HG03103 (cell line): Measurements from ENCODE around the gene DUXB.

ENCODE experiments used
- ATAC-seq: cut with Tn5 transposase; IDR thresholded peaks from one replicate; pipeline ENCODE4 v1.9.1; 2021; ENCODE audit warnings: low read depth; ENCODE audit not compliant: unreplicated experiment

Gene DUXB

GRCh38 chr16:75667503-75667902 is 33.8 kb downstream of the DUXB start:
- ATAC-seq, result no peak

DNA sequence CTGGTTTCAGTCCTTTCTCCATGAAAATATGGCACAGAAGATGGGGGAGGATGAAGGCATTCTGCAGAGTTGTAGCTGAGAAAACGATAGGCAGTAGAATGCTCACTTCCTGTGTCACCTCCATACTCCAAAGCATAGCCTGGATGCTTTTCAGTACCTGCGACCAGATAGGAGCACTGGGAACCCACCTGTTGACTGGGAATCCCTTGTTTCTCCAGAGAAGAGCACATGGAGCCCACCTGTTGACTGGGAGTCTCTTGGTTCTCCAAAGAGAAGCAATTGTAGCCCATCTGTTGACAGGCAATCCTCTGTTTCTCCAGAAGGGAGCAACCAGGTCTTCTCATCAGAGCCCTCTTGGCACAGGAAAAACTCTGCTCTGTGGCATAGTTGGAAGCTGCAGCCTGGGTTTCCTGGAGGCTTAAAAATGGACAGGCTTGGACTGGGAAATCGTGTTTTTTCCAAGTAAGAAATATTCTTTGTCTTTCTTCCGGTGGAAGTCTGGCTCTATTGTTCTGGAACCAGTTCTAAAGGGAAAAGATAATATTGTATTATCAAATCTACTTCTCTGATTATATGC is 40.4 kb downstream of the DUXB start:
- no peak for ATAC-seq

DNA sequence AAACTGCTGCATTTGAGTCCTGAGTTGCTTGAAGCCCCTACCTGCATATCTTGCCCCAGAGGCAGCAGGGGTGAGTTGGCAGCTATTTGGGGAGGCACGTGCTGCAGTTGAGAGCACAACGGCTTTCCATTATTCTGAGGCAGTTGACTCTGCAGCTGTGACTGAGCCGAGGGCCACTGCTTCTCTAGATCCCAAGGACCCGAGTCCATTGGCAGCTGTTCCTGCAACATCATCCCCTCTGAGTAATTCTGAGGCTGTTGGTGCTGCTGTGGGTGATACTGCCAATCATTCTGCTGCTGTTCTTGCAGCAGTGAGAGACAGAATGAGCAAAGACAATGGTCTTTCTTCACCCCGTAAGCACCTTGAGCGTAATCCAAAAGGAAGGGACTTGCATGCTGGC is 40.9 kb downstream of the DUXB start:
- no peak for ATAC-seq

DNA sequence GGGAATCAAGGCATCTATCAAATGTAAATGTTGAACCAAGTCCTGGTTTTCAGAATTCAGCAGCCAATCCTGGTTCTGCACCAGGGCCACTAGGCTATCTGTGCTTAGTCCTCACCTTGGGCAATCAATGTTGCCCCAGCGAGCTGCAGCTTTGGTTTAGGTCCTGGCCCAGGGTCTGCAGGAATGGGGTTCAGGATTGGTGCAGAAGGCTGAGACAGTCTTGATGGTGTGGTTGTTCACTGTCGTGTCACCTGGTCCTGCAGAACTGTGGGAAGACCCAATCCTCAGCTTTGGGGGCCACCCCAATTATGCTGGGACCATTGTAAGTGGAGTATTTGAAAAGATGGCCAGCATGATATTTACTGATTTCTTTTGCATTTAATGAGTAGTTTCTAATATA is 43.1 kb downstream of the DUXB start:
- ATAC-seq, result no peak

GRCh38 chr16:75653922-75654321 is 47.3 kb downstream of the DUXB start:
- ATAC-seq, result no peak

DNA sequence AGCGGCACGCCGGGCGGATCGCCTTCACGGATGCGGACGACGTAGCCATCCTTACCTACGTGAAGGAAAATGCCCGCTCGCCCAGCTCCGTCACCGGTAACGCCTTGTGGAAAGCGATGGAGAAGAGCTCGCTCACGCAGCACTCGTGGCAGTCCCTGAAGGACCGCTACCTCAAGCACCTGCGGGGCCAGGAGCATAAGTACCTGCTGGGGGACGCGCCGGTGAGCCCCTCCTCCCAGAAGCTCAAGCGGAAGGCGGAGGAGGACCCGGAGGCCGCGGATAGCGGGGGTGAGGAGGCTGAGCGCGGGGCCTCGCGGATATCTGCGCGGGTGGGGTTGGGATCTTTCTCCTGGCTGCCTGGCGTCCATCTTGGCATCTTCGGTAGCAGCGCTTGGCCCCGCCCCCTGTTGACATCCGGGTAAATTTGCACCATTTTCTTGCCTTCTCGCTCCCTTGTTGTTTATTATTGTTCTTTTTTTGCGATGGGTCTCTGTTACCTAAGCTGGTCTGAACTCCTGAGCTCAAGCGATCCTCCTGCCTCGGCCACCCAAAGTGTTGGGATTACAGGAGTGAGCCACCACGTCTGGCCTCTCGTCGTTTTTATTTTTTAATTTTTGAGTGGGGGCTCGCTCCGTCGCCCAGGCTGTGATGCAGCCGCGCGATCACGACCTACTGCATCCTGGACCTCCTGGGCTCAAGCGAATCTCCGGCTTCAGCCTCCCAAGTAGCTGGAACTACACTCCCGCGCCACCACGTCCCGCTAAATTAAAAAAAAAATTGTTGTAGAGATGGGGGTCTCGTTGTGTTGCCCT is 52.8 kb downstream of the DUXB start:
- peak; percentile 24 for ATAC-seq

DNA sequence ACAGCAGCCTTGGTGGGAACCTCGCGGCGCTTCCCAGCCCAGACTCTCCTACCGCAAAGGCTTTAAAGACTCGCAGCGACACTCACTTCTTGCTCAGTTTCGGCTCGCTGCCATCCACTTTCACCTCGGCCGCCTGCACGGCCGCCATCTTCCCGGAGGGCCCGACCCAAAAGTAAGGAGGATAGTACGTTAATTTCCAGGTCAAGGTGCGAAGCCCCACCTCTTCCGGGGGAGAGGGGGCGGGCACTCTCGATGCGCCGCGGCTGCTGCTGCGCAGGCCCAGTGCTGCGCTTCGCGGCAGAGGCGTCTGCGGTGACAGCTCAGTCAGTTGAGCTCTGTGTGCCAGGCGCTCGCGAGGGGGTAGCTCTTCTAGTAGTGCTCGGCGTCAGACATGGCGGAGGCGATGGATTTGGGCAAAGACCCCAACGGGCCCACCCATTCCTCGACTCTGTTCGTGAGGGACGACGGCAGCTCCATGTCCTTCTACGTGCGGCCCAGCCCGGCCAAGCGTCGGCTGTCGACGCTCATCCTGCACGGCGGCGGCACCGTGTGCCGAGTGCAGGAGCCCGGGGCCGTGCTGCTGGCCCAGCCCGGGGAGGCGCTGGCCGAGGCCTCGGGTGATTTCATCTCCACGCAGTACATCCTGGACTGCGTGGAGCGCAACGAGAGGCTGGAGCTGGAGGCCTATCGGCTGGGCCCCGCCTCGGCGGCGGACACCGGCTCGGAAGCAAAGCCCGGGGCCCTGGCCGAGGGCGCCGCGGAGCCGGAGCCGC is 53.6 kb downstream of the DUXB start, which contains the start of the genes KARS1 and TERF2IP:
Gene KARS1, minus strand, starts transcription at position 174 of the 773 bp plus-strand sequence. Its CDS starts 26 bp downstream, at position 148.
Gene TERF2IP, plus strand, starts transcription at position 282 of the 773 bp plus-strand sequence. Its CDS starts 110 bp downstream, at position 392.
- ATAC-seq, result peak; percentile 83

GRCh38 chr16:75647112-75647491 is 54.2 kb downstream of the DUXB start:
- ATAC-seq, result peak; percentile 19

GRCh38 chr16:75644240-75645012 is 56.8 kb downstream of the DUXB start:
- no peak for ATAC-seq
